DOHH2 (cell line): ENCODE measurements around the gene CNPPD1.

Source experiments
- H3F3A ChIP-seq: fragments of 200-600 bp; sonication (generic), shearing (Covaris generic); 2 replicates; pipeline ENCODE4 v1.6.0; 2016; ENCODE audit warnings: antibody characterized with exemption, mild to moderate bottlenecking; ENCODE audit not compliant: control insufficient read depth, insufficient read depth
- H3K27ac ChIP-seq: fragments of 200-600 bp; sonication (generic); 2 replicates; pipeline ENCODE4 v1.5.1; 2014; ENCODE audit warnings: low read depth, mild to moderate bottlenecking, low read length, moderate library complexity
- H3K27me3 ChIP-seq: fragments of 200-600 bp; sonication (generic); 2 replicates; pipeline ENCODE4 v1.6.1; 2014; ENCODE audit warnings: mild to moderate bottlenecking, low read length, mixed read lengths; ENCODE audit not compliant: control insufficient read depth
- H3K36me3 ChIP-seq: fragments of 200-600 bp; sonication (generic); 2 replicates; pipeline ENCODE4 v1.6.1; 2014; ENCODE audit warnings: mild to moderate bottlenecking, low read length, moderate library complexity, mixed read lengths; ENCODE audit not compliant: control insufficient read depth
- H3K4me1 ChIP-seq: fragments of 200-600 bp; sonication (generic); 2 replicates; pipeline ENCODE4 v1.6.1; 2014; ENCODE audit warnings: mild to moderate bottlenecking, low read length, mixed read lengths; ENCODE audit not compliant: control insufficient read depth
- H3K4me2 ChIP-seq: fragments of 200-600 bp; sonication (generic); 2 replicates; pipeline ENCODE4 v1.6.0; 2014; ENCODE audit warnings: mild to moderate bottlenecking, low read length, moderate library complexity
- H3K4me3 ChIP-seq: fragments of 200-600 bp; sonication (generic); 2 replicates; pipeline ENCODE4 v1.5.1; 2014; ENCODE audit warnings: mild to moderate bottlenecking, low read length, mixed read lengths
- H3K79me2 ChIP-seq: fragments of 200-600 bp; sonication (generic); 2 replicates; pipeline ENCODE4 v1.6.1; 2014; ENCODE audit warnings: mild to moderate bottlenecking, low read length, mixed read lengths; ENCODE audit not compliant: control insufficient read depth
- H3K9me2 ChIP-seq: fragments of 200-600 bp; sonication (generic); replicated peaks from 2 replicates; pipeline ENCODE4 v1.6.1; 2014; ENCODE audit warnings: mild to moderate bottlenecking, low read length, mixed read lengths; ENCODE audit not compliant: control insufficient read depth
- H3K9me3 ChIP-seq: fragments of 200-600 bp; sonication (generic); 2 replicates; pipeline ENCODE4 v1.6.1; 2014; ENCODE audit warnings: antibody characterized with exemption, low read length, mixed read lengths; ENCODE audit not compliant: control insufficient read depth, insufficient read depth
- H4K20me1 ChIP-seq: fragments of 200-600 bp; sonication (generic); 2 replicates; pipeline ENCODE4 v1.6.0; 2014; ENCODE audit warnings: low read depth, mild to moderate bottlenecking, antibody characterized with exemption, low read length, moderate library complexity; ENCODE audit not compliant: control insufficient read depth, insufficient read depth
- EZH2phosphoT487 ChIP-seq: fragments of 200-600 bp; sonication (generic); IDR thresholded peaks from 2 replicates; pipeline ENCODE4 v1.6.1; 2017; ENCODE audit warnings: borderline replicate concordance, mild to moderate bottlenecking, antibody characterized with exemption, low read length, moderate library complexity, mixed read lengths
- TF ChIP-seq, protein P1 (sequence below): fragments of 200-600 bp; sonication (generic); IDR thresholded peaks from one replicate; pipeline ENCODE4 v1.5.1; 2014; ENCODE audit warnings: antibody characterized with exemption, mild to moderate bottlenecking, low read depth, low read length; ENCODE audit not compliant: poor library complexity, severe bottlenecking

CNPPD1 gene

DNA sequence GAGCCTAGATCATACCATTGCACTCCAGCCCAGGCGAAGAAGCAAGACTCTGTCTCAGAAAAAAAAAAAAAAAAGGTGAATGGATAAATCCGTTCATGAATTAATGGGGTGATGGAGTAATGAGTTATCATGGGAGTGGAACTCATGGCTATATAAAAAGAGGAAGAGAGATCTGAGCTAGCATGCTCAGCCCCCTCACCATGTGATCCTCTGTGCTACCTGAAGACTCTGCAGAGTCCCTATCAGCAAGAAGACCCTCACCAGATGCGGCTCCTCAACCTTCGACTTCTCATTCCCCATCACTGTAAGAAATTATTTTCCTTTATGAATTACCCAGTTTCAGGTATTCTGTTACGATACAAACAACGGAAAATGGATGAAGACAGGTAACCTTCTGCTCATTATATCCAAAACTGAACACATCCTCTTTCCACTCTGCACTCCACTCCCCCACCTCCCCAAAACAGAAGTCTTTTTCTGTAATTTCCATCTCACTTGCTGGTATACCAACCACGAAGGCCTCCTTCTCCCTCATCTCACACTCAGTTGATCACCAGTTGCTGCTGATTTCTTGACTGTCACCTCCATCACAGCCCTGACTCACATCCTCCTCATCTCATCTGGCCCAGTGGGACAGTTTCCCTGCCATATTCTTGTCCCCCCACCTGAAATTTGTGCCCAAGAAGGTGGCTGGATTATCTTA is 10.2 kb upstream of the CNPPD1 start:
- Histone ChIP-seq H3K27me3 (no peaks in the 10 kb centered on the region), H3K4me1 (no peaks in the 10 kb centered on the region), H3K4me2 (no peak overlapping the region), H3K9me3 (no peaks in the 10 kb centered on the region), H3F3A (0 out of 2 replicates have a peak, but pooled peaks cover 4% of the 10 kb centered on the region), H3K27ac (no peak overlapping the region), H3K36me3 (peaks cover 34% of the 10 kb centered on the region), H3K79me2 (no peaks in the 10 kb centered on the region), H3K4me3 (no peak overlapping the region), H4K20me1 (no peaks in the 10 kb centered on the region), H3K9me2 (no peaks in the 10 kb centered on the region)
- TF ChIP-seq EZH2phosphoT487: no peak
- TF ChIP-seq, protein P1, sequence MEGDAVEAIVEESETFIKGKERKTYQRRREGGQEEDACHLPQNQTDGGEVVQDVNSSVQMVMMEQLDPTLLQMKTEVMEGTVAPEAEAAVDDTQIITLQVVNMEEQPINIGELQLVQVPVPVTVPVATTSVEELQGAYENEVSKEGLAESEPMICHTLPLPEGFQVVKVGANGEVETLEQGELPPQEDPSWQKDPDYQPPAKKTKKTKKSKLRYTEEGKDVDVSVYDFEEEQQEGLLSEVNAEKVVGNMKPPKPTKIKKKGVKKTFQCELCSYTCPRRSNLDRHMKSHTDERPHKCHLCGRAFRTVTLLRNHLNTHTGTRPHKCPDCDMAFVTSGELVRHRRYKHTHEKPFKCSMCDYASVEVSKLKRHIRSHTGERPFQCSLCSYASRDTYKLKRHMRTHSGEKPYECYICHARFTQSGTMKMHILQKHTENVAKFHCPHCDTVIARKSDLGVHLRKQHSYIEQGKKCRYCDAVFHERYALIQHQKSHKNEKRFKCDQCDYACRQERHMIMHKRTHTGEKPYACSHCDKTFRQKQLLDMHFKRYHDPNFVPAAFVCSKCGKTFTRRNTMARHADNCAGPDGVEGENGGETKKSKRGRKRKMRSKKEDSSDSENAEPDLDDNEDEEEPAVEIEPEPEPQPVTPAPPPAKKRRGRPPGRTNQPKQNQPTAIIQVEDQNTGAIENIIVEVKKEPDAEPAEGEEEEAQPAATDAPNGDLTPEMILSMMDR: no peak

DNA sequence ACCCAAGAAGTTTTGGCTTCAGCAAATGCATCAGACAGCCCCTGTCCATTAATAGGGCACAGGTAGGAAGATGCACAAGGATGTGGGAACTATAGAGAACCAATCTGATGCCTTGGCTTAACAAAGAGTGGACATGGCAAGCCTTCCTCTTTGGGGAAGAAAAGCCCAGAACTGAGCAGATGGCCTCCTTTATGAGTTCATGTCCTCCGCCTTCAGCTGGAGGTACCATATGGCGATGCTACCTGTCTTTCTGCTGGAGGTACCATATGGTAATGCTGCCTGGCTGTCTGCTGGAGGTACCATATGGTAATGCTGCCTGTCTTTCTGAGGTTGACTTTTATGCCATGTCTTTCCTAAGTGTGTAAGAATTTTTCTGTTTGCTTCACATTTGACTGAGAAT is 7.4 kb upstream of the CNPPD1 start:
- H3K4me1 ChIP-seq: peaks cover 7% of the 10 kb centered on the region
- H3K27ac ChIP-seq: no peak overlapping the region
- H3K9me2 ChIP-seq: no peaks in the 10 kb centered on the region
- no peaks in the 10 kb centered on the region for H3K27me3 ChIP-seq
- no peak overlapping the region for H3K4me2 ChIP-seq
- H3K36me3 ChIP-seq: peaks cover 61% of the 10 kb centered on the region
- TF ChIP-seq, protein P1: no peak
- TF ChIP-seq EZH2phosphoT487: no peak
- 0 out of 2 replicates have a peak, but pooled peaks cover 4% of the 10 kb centered on the region for H3F3A ChIP-seq
- H3K4me3 ChIP-seq: no peak overlapping the region
- H3K9me3 ChIP-seq: no peaks in the 10 kb centered on the region
- H4K20me1 ChIP-seq: no peaks in the 10 kb centered on the region
- H3K79me2 ChIP-seq: peaks cover 12% of the 10 kb centered on the region

DNA sequence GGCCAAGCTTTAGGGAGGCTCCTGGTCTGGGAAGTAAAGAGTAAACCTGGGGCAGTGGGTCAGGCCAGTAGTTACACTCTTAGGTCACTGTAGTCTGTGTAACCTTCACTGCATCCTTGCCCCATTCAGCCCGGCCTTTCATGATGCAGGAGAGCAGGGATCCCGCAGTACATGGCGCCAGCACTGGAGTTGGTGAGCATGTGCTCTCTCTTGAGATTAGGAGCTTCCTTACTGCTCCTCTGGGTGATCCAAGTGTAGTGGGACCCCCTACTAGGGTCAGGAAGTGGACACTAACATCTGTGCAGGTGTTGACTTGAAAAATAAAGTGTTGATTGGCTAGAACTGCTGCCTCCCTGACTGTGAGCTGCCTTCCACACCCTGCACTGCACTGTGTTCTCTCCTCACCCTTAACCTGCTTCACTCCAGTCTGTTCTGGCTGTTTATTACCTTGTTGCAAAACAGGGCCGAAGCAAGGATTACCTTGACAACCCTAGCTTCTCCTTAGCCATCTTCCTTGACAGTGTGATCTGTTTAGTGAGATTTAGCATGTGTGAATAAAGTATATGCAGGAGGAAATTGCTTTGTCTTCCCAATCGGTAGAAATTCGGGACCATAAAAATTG is 6.5 kb upstream of the CNPPD1 start:
- H3K27me3 ChIP-seq: no peaks in the 10 kb centered on the region
- TF ChIP-seq, protein P1: no peak
- no peak for TF ChIP-seq EZH2phosphoT487
- H3K4me2 ChIP-seq: no peak overlapping the region

More for the DNA sequence above, 6.5 kb upstream of the CNPPD1 start:
- H3K36me3 ChIP-seq: peaks cover 62% of the 10 kb centered on the region
- H3K79me2 ChIP-seq: peaks cover 21% of the 10 kb centered on the region
- no peak overlapping the region for H3K27ac ChIP-seq
- no peaks in the 10 kb centered on the region for H3K9me3 ChIP-seq
- no peak overlapping the region for H3K4me3 ChIP-seq
- H3K4me1 ChIP-seq: peaks cover 11% of the 10 kb centered on the region
- H3K9me2 ChIP-seq: no peaks in the 10 kb centered on the region
- H3F3A ChIP-seq: 0 out of 2 replicates have a peak, but pooled peaks cover 4% of the 10 kb centered on the region
- H4K20me1 ChIP-seq: 0 out of 2 replicates have a peak, but pooled peaks cover 5% of the 10 kb centered on the region
